Sigmoid colon (tissue), 4 donors: ENCODE measurements around the gene AJM1.

ENCODE experiments used
- EP300 ChIP-seq, 4 donors: sonication (generic); formaldehyde crosslinking; IDR thresholded peaks; one replicate each; pipeline ENCODE4 v1.6.1; 2017; ENCODE audit warnings: antibody characterized with exemption in 4 of 4
- POLR2A ChIP-seq, 2 donors: fragments of 450-650 bp; IDR thresholded peaks; one replicate each; pipeline ENCODE4 v1.6.1; 2016; ENCODE audit warnings: antibody characterized with exemption in 2 of 2, mild to moderate bottlenecking in 2 of 2, moderate library complexity in 2 of 2
- POLR2AphosphoS5 ChIP-seq, 4 donors: sonication (generic); formaldehyde crosslinking; IDR thresholded peaks; one replicate each; pipeline ENCODE4 v1.6.1; 2017; ENCODE audit warnings: antibody characterized with exemption in 4 of 4
- TF ChIP-seq, protein P1 (sequence below), 4 experiments: fragments of 450-650 bp in 3 of 4; fragments of 200-600 bp in 1 of 4; IDR thresholded peaks; one replicate each; pipeline ENCODE4 v1.5.1; 2016 to 2019; ENCODE audit warnings: antibody characterized with exemption in 4 of 4, mild to moderate bottlenecking in 3 of 4, moderate library complexity in 2 of 4

DNA sequence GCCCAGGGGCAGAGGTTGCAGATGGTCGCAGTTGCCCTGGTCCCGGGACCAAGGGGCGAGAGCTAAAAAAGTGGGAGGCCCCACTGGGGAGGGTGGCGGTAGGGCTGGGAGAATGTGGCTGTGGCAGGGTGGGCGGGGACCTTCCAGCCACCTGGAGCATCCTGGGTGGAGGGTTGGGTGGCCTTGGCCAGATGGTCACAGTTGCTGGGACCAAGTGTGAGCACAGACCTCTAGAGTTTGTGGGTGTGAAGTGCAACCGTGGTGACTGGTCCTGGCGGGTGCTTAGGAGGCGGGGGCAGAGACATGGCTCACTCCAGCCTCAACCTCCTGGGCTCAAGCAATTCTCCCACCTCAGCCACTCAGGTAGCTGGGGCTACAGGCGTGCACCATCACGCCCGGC lies 38.4 kb downstream of the AJM1 start:
- TF ChIP-seq, protein P1, sequence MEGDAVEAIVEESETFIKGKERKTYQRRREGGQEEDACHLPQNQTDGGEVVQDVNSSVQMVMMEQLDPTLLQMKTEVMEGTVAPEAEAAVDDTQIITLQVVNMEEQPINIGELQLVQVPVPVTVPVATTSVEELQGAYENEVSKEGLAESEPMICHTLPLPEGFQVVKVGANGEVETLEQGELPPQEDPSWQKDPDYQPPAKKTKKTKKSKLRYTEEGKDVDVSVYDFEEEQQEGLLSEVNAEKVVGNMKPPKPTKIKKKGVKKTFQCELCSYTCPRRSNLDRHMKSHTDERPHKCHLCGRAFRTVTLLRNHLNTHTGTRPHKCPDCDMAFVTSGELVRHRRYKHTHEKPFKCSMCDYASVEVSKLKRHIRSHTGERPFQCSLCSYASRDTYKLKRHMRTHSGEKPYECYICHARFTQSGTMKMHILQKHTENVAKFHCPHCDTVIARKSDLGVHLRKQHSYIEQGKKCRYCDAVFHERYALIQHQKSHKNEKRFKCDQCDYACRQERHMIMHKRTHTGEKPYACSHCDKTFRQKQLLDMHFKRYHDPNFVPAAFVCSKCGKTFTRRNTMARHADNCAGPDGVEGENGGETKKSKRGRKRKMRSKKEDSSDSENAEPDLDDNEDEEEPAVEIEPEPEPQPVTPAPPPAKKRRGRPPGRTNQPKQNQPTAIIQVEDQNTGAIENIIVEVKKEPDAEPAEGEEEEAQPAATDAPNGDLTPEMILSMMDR (IDR thresholded peaks at IDR 0.05): no peak
- TF ChIP-seq POLR2A (IDR thresholded peaks at IDR 0.05): no peak
- TF ChIP-seq POLR2AphosphoS5 (IDR thresholded peaks at IDR 0.05): no peak
- no peak for TF ChIP-seq EP300 (IDR thresholded peaks at IDR 0.05)
